Dedifferentiated amniotic fluid mesenchymal stem cell (primary cell): ENCODE measurements around the gene CC2D2A.
"Not testable (repeated sequence)": the region's sequence is repeated elsewhere in the genome, so short reads cannot be mapped to it uniquely, and the experiment has no call there.

Experiments used
- DNase-seq: peaks from one replicate; pipeline ENCODE4 v3.0.0-alpha.2; 2016; ENCODE audit errors: extremely low spot score

CC2D2A gene

DNA sequence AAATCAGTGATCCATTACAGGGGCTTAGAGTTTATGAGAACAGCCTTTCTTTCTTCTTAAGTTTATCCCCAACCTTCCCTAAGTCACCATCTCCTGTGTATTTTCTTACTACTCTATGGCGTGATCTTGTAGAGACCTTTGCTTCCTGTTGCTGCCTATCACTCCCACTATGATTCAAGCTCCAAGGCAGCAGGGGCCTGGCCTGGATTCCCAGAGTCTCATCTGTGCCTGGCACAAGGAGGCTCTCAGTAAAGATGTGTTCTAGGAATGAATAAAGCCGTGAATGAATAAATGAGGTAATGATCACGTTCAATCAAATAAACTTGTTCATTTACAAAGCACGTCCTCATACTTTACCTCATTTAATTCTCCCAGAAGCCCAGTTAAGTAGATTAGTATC lies 45.4 kb downstream of the CC2D2A start:
- DNase-seq = no peak

GRCh38 chr4:15516494-15516893 lies 46.8 kb downstream of the CC2D2A start:
- no peak for DNase-seq

DNA sequence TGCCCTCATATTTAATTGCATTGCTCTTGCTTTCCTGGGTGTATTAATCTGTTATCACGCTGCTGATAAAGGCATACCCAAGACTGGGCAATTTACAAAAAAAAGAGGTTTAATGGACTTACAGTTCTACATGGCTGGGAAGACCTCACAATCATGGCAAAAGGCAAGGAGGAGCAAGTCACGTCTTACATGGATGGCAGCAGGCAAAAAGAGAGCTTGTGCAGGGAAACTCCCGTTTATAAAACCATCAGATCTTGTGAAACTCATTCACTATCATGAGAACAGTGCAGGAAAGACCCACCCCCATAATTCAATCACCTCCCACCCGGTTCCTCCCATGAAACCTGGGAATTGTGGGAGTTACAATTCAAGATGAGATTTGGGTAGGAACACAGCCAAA lies 48.0 kb downstream of the CC2D2A start:
- not testable (repeated sequence) for DNase-seq

DNA sequence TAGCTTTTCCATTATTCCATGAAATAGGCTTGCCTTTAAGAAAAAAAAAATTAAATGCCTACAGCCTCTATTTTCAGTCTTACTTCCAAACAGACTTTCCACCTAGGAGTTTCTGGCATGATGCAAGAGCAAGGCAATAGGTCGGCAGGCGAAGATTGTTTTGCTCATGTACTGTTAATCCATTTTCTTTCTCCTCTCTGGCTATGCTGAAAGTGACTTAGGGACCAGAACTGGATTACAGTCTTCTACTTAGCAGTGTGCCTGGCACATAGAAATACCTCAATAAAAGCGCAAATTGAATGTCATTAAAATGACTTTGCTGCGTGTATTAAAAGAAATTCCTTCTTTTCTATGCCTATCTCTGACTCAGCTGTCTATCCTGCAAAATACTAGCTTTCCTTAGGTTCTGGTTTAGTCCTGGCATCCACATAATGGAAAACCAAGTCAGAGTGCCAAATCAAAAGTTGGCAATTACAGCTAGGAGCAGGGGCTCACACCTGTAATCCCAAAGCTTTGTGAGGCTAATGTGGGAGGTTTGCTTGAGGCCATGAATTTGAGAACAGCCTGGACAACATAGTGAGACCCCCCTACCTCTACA lies 51.9 kb downstream of the CC2D2A start:
- DNase-seq = peak; percentile 73

DNA sequence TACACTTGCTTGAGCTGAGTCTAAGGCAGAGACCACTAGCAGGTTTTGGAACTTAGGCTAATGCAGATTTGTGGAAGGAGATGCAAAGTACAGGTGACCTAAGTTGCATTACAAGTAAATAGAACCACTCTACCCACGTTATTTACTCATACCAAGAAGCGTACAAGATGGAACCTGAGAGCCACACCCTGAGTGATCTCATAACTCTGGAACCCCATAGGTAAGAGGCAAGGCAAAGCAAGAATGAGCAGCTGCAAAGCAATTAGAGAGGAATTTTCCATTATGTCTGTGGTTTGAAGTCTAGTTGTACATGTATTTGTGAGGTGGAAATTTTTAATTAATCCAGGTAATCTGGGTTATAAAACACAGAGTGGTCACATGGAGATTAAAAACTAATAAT lies 55.4 kb downstream of the CC2D2A start:
- DNase-seq = no peak

DNA sequence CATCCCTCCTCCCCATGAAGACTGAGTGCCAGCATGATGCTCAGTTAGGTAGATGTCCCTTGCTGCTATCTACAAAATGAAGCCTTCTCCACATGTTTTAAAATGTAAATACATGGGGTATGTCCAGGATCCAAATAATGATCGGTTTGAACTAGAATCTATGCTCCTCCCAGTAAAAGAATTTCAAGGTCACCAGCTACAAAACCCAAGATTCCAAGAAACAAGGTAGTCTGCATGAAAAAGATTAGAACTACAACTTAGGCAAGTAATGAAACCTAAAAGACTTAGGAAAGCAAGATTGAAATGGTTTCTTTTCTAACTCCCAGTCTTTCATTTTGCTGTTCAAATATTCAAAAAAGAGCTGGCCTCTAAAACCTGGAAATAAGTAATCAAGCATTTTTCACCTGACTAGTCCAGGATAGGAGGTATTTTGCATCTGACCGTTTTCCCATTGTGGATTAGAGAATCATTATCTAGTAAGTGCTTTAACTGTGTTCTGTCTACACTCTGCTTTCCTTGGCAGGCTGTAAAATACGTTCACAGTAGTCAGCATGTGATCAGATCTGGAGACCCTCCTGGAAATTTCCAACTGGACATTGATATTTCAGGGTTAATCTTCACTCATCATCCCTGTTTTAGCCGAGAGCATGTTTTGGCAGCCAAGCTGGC lies 57.4 kb downstream of the CC2D2A start:
- DNase-seq = no peak

DNA sequence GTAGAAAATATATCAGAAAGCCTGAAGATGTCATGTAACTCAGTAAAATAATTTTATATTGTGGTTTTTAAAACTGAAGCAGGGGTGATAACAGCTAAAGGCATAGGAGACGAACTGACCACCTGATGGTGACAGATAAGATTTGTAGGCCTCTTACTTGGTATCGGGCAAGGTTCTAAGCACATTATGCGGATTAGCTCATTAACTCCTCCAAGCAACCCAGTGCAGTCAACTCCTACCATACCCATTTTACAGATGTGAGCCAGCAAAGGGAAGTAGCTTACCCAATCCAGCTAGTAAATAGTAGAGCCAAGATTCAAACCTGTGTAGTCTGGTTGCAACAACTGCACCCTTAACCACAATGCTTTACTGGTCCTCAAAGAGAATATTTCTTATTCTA lies 62.1 kb downstream of the CC2D2A start:
- DNase-seq = no peak

DNA sequence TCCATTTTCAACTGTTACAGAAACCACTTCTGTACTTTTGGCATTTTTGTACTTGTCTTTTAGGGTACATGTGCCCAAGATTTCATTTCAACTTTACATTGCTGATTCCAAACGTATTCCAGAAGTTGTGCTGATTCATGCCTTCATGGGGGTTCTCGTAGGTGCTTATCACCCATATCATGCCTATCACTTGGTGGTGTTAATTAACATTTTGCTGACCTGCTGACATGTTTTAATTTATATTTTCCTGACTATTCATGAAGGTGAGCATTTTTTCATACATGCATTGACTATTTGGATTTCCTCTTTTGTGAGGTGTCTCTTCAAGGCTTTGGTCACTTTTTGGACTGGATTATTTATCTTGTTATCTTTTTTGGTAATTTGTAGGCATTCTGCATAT lies 64.1 kb downstream of the CC2D2A start:
- DNase-seq = no peak

DNA sequence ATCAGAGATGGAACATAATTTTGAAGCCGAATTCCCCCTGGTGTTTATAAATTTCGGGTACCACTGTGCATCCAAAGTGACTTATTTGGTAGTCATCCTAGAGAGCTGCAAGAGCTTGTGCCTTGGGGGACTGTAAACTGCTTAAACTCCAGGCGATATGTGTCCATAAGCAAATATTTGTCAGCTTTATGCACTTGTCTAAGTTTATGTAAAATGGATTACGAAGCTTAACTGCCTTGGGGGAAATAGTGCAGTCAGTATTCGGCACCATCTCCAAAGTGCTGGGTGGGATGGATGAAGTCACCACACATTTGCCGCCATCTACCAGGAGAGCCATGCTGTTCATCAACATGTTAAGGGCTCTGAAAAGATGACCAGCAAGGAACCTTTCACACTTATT lies 65.9 kb downstream of the CC2D2A start:
- no peak for DNase-seq

DNA sequence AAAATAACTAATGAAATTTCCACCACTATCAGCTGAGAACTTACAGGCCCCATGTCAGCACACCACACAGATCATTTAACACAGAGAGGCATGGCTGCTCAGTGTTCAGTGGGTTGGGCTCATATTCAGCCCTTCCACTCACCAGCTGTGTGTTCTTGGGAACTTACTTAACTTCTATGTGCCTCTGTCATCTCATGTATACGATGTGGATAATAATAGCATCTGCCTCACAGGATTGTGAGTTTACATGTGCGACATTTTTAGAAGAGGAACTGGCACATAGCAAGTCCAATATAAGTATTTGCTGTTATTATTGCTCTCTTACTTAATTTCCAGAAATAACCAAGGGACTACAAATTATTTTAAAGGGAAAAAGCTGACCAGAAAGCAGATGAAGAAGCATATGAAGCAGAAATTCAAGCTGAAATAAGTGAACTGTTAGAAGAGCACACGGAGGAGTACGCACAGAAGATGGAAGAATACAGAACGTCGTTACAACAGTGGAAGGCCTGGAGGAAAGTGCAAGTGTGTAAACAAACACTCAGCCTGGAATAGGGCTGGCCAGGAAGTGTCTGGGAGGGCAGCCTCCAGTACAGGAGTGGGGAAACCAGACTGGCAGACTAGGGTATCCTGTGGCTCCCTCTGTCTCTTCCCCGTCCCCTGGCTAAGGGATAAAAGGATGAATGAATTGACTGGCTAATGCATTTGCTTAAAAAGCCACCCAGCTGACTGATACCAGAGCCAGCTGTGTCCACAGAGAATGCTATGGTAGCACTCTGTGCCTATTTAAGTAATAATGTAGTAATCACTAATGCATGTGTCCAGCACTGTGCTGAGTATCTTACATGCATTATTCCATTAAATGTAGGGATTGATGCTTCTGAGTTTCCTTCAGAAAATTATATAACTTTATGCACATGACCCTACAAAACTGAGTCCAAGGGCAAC lies 67.1 kb downstream of the CC2D2A start:
- DNase-seq = no peak

DNA sequence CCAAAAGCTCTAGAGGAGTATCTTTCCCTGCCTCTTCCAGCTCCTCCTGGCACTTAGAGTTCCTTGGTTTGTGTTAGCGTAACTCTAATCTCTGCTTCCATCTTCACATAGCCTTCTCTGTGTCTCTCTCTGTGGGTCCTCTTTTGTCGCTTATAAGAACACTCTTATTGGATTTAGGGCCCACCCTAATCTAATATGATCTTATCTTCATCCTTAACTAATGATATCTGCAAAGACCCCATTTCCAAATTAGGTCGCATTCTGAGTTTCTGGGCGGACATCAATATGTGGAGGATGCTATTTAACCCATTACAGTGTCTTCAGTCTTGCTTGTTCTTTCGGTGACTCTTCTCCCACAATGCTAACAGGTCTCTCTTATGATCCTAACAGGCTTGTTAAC lies 72.3 kb downstream of the CC2D2A start:
- no peak for DNase-seq

DNA sequence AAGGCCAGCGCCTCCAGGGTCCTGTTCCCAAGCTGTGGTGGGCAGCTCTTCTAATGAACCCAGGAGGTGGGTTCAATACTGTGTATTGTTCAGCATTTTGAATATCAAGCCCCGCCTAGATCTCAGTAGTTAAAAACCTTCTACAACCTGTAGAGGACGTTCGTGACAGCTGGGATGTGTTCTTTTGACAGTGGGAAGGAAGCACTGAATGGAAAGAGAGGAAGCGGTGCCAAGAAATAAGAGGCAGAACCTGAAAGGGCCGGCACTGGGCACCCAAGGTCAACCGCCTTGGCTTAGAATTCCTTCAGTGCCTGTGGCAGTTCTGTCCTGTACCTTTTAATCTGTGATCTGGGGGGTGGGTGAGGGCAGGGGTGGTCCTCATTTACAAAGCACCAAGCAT lies 73.1 kb downstream of the CC2D2A start:
- no peak for DNase-seq

DNA sequence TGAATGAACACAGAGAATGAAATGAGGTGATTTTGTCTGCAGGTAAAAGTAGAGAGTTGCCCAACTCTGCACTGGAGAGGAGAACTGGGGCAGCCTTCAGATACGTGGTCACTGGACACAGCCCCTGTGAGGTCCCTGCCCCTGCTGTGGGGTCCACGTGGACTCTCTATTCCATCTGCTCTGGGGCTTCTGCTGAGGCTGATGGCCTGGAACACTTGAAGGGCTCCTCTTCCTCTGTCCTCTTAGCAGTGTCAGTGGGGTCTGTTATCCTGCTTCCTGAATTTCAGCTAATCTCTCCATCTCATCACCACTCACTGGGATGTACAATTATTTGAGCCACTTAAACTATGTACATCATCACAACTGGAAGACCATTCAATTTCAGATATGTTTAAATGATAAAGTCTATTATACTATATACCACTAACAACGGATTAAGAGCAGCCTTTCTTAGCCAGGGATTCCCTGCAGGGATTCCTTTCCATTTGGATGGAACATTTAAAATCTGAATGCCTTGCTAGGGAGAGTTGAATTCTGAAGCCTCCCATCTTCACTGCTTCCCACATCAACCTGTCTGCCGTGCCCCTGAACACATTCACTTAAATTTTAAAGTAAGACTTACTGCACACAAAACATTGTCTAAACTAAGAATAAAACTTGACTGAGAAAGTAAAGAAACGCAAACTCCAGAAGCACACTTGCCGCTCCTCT lies 74.0 kb downstream of the CC2D2A start:
- no peak for DNase-seq

DNA sequence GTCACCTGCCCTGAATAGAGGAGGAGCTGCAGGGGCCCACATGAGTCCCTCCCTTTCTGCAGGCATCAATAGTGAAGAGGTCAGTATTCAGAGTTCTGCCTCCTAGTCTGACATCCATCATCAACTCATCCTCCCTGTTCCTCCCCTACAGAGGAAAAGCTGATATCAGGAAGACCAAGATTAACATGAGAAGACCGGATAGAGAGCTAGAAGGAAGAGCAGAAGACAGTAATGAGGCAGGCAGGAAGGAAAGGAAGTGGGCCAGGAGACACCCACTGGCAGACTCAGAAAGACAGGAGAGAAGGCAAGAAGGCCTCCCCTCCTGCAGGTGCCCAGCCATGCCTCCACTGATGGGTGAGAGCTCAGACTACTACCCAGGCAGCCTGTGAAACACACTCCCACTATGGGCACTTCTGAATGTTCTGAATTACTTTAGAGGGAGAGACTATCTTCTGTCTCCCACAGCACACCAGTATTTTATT lies 74.6 kb downstream of the CC2D2A start:
- DNase-seq = no peak

DNA sequence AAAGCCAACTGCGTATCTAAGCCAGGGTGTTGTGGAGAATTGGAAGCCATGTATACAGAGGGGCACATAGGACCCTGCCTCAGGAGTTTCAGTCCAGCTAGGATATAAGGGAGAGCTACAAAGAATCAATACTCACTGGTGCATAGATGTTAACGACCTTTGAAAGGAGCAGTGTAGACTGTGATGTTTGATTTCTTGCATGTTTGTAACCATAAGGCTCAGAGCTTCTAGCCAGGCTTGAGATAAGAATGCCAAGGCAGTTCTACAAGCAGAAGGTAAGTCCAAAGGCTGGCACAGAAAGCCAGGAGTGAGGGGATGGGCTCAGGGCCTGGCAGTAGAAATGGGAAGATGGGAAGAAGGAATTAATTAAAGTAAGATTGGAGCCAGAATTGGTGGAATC lies 75.7 kb downstream of the CC2D2A start:
- no peak for DNase-seq

DNA sequence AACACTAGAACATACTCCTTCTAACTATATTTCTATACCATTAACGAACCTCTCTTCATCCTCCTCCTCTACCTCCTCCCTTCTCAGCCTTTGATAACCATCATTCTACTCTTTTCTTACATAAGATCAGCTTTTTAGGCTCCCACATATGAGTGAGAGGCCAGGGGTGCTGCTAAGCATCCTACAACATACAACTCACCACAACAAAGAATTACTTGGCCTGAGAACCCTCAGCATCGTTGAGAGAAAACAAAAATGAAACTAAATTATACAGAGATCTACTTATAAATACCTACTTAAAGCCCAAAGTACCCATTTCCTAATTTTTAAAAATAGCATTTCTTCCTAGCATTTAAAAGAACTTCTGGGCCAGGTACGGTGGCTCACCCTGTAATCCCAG lies 77.7 kb downstream of the CC2D2A start:
- no peak for DNase-seq

GRCh38 chr4:15550491-15550890 lies 80.8 kb downstream of the CC2D2A start:
- DNase-seq = no peak

DNA sequence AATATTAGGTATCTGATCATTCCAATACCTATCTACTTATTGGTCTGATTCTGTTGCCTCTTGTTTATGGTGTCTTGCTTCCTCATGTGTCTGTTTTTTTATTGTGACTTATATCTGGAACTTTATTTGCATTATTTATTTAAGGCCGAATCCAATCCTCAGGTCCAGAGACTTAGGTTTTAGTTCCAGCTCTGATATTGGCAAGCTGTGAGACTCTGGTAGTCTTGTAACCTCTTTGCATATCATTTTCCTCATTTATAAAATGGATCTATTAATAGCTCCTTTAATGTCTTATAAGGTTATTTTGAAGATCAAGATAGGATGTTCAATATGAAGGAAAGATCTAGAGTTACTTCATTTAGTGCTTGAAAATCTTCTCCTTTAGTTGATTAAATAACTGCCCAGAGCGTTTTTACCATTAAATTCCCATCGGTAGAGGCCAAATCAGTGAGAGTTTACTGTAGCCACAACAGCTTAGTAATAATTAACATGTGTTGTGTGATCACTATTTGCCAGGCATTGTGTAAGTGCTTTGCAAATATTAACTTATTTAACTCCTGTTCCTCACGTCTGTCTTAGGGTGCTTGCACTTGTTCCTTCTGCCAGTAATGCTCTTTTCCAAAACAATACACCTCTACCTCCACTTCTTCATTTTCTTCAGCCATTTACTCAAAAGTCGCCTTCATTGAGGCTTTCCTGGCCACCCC lies 82.2 kb downstream of the CC2D2A start:
- no peak for DNase-seq

- no peak for DNase-seq
Measured at GRCh38 chr4:15552557-15553362, 83.1 kb downstream of the CC2D2A start.

- DNase-seq = no peak
Measured at GRCh38 chr4:15556511-15557092, 86.9 kb downstream of the CC2D2A start.
